ENCODE results near the gene PML. TPM values are rescaled to one million over a fixed set of nuclear protein-coding genes. Genes with fewer than 3 reads are reported as not detected.
"Not testable (repeated sequence)": the region's sequence is repeated elsewhere in the genome, so short reads cannot be mapped to it uniquely, and the experiment has no call there.

PML gene
- total RNA-seq, 1 donor from 2014 or later, result 63.6 TPM

GRCh38 chr15:74096753-74097474 is 102.4 kb downstream of the PML start:
- H3K36me3 Mint-ChIP-seq (ENCODE audit: low read depth); H3K27me3 Mint-ChIP-seq (ENCODE audit: insufficient read depth); intact Hi-C loops (cut with micrococcal nuclease); DNase-seq (ENCODE audit: low spot score); H3K27ac Mint-ChIP-seq; H3K9me3 Mint-ChIP-seq; H3K4me3 Mint-ChIP-seq; H3K4me1 Mint-ChIP-seq (ENCODE audit: low read depth): not testable (repeated sequence)

Other genes starting within 250 kb of the PML start
- gene INSYN1, start 241.4 kb upstream of the PML start, total RNA-seq, result not detected in 2 replicates
- gene TBC1D21, start 121.2 kb upstream of the PML start, total RNA-seq, result not detected in 2 replicates
- gene LOXL1, start 68.3 kb upstream of the PML start, total RNA-seq, result 0.34 and 1.3 TPM in 2 replicates
- gene STOML1, start 2.4 kb upstream of the PML start, total RNA-seq, result 10.6 and 11.6 TPM in 2 replicates
- not detected in 2 replicates for gene GOLGA6A, start 87.8 kb downstream of the PML start, total RNA-seq
- not detected in 2 replicates for gene ISLR2, start 135.9 kb downstream of the PML start, total RNA-seq
- not detected in 2 replicates for gene ISLR, start 179.0 kb downstream of the PML start, total RNA-seq
- 0.23 TPM in 1 of 2 replicates, not detected in the other for gene STRA6, start 208.1 kb downstream of the PML start, total RNA-seq
- gene CCDC33, start 241.6 kb downstream of the PML start, total RNA-seq, result not detected in 2 replicates